ENCODE measurements around the gene INPP5A. TPM values are rescaled to one million over a fixed set of nuclear protein-coding genes. Genes with fewer than 3 reads are reported as not detected.

INPP5A gene
- total and polyA plus RNA-seq, 10 of the 15 experiments (the other 5 are each of a cell fraction or from before 2014, with no cell fraction given) = 0.52 to 15.0 (median 6.3) TPM

- SMC1A ChIA-PET (ENCODE audit: uncharacterized antibody, unreplicated experiment) = no interaction called here
- Histone ChIP-seq H3K9ac (ENCODE audit: control insufficient read depth, insufficient read depth, low read length) (no peak overlapping the region), H3K4me2 (ENCODE audit: control insufficient read depth, insufficient read depth) (no peak overlapping the region), H2AFZ (ENCODE audit: control insufficient read depth, low read depth, low read length) (no peak overlapping the region), H3K27ac (ENCODE audit: control insufficient read depth, insufficient read depth) (no peak overlapping the region), H3K4me3 (no peak overlapping the region), H3K9me3 (replicated peaks; ENCODE audit: control insufficient read depth, insufficient read depth, low read length) (peaks cover 2% of the 10 kb centered on the region; the same call in 1 of the 3 replicates), H3K79me2 (ENCODE audit: control insufficient read depth, insufficient read depth, low read length) (no peaks in the 10 kb centered on the region), H4K20me1 (ENCODE audit: control insufficient read depth, insufficient read depth) (no peaks in the 10 kb centered on the region), H3K36me3 (ENCODE audit: control insufficient read depth in 2 of 2, insufficient read depth in 2 of 2, low read length in 1 of 2) (no peaks in the 10 kb centered on the region), H3K4me1 (ENCODE audit: control insufficient read depth, insufficient read depth, low read length) (no peaks in the 10 kb centered on the region), H3K27me3 (replicated peaks in 1 of 2; ENCODE audit: control insufficient read depth in 2 of 2, insufficient read depth in 2 of 2, low read length in 1 of 2) (no peaks in the 10 kb centered on the region)
- no peak for DNase-seq (ENCODE audit: low read depth, low spot score)
- no peak for ATAC-seq
- TF ChIP-seq EGR1 (IDR thresholded peaks at IDR 0.05; ENCODE audit: borderline replicate concordance in 1 of 2, low read depth in 2 of 2, low read length in 2 of 2) (no peak), SMAD5 (IDR thresholded peaks at IDR 0.05; ENCODE audit: low read depth) (no peak), HSF1 (IDR thresholded peaks at IDR 0.05; ENCODE audit: low read depth, low read length) (no peak), HDAC2 (IDR thresholded peaks at IDR 0.05) (no peak), POLR2AphosphoS2 (IDR thresholded peaks at IDR 0.05; ENCODE audit: low read depth, low read length) (no peak), BCL3 (IDR thresholded peaks at IDR 0.05; ENCODE audit: borderline replicate concordance, insufficient read depth, low read depth, low read length, poor library complexity, severe bottlenecking) (no peak), YY1 (IDR thresholded peaks at IDR 0.05; ENCODE audit: low read depth, low read length) (no peak), RELA (IDR thresholded peaks at IDR 0.05; ENCODE audit: borderline replicate concordance, partially characterized antibody) (no peak), HDGF (IDR thresholded peaks at IDR 0.05) (no peak), NR2C2 (IDR thresholded peaks at IDR 0.05; ENCODE audit: borderline replicate concordance, control insufficient read depth, insufficient read length, low read depth) (no peak), TBL1XR1 (IDR thresholded peaks at IDR 0.05; ENCODE audit: low read depth, low read length) (no peak), HDAC6 (IDR thresholded peaks at IDR 0.05; ENCODE audit: unreplicated experiment) (no peak), ZBED1 (IDR thresholded peaks at IDR 0.05; ENCODE audit: borderline replicate concordance) (no peak), RAD21 (IDR thresholded peaks at IDR 0.05; ENCODE audit: insufficient read depth, low read depth, low read length) (no peak)
- TF ChIP-seq, protein P1, sequence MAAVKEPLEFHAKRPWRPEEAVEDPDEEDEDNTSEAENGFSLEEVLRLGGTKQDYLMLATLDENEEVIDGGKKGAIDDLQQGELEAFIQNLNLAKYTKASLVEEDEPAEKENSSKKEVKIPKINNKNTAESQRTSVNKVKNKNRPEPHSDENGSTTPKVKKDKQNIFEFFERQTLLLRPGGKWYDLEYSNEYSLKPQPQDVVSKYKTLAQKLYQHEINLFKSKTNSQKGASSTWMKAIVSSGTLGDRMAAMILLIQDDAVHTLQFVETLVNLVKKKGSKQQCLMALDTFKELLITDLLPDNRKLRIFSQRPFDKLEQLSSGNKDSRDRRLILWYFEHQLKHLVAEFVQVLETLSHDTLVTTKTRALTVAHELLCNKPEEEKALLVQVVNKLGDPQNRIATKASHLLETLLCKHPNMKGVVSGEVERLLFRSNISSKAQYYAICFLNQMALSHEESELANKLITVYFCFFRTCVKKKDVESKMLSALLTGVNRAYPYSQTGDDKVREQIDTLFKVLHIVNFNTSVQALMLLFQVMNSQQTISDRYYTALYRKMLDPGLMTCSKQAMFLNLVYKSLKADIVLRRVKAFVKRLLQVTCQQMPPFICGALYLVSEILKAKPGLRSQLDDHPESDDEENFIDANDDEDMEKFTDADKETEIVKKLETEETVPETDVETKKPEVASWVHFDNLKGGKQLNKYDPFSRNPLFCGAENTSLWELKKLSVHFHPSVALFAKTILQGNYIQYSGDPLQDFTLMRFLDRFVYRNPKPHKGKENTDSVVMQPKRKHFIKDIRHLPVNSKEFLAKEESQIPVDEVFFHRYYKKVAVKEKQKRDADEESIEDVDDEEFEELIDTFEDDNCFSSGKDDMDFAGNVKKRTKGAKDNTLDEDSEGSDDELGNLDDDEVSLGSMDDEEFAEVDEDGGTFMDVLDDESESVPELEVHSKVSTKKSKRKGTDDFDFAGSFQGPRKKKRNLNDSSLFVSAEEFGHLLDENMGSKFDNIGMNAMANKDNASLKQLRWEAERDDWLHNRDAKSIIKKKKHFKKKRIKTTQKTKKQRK (IDR thresholded peaks at IDR 0.05; ENCODE audit: low read depth, low read length) = no peak
- in situ Hi-C loops (cut with MboI) = no loop called here
- FAIRE-seq = no peak
- intact Hi-C loops (cut with micrococcal nuclease; ENCODE audit: unreplicated experiment) = no loop called here
- POLR2A ChIA-PET = no interaction called here
- RAD21 ChIA-PET (ENCODE audit: unreplicated experiment) = no interaction called here
- 59% methylated on average over 7 of the region's 7 CpGs for WGBS (ENCODE audit: insufficient coverage, insufficient replicate concordance, low lambda C conversion rate, missing lambda C conversion rate)
- BruUV-seq (replicated peaks) = no TSS peak
- CTCF ChIA-PET = interaction anchor here (1.1 kb wide), 1 partner anchor 134 kb away, joined by 3 read pairs; no protein-coding TSS in a partner anchor
Measured at GRCh38 chr10:132806110-132806509, 268.5 kb downstream of the INPP5A start.

Measured in GM12878 (cell line).